Measurements from ENCODE around the gene SLC5A4.
"Not testable (repeated sequence)": the region's sequence is repeated elsewhere in the genome, so short reads cannot be mapped to it uniquely, and the experiment has no call there.

SLC5A4 gene

DNA sequence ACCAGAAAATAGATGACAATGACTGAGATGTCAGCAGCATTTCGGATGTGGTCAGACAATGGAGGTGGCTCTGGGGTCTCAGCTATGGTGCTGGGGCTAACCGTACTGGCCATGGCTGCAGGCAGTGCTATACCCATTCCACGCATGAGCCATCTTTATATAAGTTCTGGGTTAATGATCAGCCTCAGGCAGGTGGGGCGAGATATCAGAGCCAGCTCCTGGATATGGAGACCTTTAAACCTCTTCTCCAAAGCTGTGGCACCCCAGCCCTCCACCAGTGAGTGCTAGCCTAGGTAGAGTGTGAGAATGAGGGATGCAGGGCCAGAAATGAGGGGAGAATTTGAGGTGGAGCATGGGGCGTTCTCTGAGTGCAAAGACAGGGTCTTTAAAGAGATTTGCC lies at the start of gene SLC5A4:
TSS of gene SLC5A4 (minus strand) at position 131 of the 400 bp plus-strand sequence. CDS start at position 113, 18 bp downstream.
- DNase-seq (ENCODE audit: low read depth), result no peak

DNA sequence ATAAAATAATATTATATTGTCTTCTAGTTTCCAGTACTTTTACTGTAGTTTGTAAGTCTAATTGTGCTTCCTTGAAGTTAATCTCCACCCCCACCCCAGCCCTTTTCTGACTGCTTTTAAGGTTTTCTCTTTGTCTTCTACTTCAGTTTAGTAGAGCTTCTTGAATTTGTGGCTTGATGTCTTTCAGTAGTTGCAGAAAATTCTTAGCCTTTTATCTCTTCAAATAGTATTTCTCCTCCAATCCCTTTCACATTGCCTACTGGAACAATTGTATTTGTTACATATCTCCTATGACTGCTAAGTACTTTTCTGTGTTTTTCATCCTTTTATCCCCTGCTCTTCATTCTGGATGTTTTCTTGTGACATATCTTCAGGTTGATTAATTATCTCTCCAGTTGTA lies 38.8 kb upstream of the SLC5A4 start:
- DNase-seq (ENCODE audit: low read depth), result not testable (repeated sequence)

DNA sequence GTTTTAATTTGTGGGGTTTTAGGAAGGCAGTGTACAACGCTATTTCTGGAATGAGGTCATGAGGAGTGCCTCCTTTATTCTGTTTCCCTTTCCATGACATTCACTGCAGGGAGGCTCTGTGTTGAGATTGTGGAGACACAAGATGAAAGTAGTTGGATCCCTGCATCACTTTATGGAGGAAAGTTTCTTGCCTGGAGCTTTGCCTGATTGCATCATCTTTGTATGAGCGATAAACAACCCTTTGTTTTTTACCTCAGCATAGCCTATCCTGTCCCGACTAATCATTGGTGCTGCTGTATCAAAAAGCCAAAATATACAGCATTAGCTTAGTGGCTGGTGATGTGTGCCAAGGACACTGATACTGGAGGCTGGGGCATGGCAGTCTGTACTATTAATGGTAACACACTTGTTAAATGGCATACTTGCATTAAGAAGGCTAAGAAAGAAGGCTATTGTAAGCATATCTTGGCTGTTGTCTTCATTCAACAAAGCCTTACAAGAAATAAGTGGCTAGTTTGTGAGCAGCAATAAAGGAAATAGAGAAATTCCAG lies 31.2 kb upstream of the SLC5A4 start:
- DNase-seq (ENCODE audit: low read depth), result no peak

DNA sequence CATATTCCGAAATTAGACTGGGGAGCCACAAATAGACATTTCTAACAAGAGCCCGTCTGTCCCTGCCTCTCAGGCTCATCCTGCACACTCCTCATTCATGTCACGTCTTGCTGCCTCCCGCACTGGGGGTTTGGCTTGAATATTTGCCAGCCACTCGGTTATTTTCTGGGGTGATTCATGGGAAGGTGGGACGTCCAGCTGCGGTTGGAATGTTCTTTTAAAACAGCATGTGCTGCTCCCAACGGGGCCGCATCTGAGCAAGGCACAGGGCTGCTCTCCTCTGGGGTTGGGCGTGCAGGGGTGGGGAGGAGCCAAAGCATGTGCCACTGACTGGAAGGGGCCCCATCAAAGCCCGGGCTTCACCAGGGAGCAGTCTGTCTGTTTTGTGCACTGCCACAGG lies 25.9 kb upstream of the SLC5A4 start:
- no peak for DNase-seq (ENCODE audit: low read depth)

DNA sequence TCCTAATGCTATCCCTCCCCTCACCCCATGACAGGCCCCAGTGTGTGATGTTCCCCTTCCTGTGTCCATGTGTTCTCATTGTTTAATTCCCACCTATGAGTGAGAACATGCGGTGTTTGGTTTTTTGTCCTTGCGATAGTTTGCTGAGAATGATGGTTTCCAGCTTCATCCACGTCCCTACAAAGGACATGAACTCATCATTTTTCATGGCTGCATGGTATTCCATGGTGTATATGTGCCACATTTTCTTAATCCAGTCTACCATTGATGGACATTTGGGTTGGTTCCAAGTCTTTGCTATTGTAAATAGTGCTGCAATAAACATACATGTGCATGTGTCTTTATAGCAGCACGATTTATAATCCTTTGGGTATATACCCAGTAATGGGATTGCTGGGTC lies 20.2 kb upstream of the SLC5A4 start:
- DNase-seq (ENCODE audit: low read depth), result not testable (repeated sequence)

DNA sequence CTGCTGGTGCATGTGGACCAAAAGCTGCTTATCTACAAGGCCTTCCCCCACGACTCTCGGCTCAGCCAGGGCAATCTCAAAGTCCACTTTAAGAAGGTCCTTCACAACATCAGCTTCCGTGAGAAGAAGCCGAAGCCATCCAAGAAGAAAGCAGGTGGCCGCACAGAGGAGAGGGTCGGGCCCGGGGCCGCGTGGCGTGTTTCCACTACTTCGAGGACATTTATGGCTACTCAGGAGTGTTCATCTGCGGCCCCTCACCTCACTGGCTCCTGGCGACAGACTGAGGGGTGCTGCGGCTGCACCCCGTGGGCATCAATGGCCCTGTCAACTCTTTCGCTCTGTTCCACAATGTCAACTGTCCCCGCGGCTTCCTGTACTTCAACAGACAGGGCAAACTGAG lies 16.2 kb upstream of the SLC5A4 start:
- DNase-seq (ENCODE audit: low read depth), result no peak

DNA sequence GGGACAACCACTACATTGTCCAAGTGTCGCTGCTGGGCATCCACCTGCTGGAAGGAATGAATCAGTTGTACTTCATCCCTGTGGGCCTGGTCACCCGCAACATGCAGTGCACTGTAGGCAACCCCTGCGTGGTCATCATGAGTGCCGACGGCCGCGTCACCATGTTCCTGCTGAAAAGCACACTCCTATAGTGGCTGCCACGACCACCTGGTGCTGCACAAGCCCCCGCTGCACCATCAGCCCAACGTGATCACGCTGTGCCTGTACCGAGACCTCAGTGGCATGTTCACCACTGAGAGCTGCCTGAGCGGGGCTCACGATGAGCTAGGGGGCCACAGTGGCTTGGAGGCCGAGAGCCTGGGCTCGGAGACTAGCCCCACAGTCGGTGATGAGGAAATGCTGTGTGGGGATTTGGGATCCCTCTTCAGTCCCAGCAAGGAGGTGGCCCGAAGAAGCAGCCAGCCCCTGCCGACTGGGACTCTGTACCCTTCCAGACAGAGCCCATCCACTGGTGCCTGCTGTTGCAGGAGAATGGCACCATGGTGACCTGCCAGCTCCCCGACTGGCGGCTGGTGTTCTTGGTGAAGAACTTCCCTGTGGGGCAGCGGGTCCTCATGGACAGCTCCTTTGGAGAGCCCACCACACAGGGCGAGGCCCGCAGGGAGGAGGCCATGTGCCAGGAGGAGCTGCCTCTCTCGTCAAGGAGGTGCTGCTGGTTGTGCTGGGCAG lies 15.7 kb upstream of the SLC5A4 start:
- DNase-seq (ENCODE audit: low read depth), result no peak

DNA sequence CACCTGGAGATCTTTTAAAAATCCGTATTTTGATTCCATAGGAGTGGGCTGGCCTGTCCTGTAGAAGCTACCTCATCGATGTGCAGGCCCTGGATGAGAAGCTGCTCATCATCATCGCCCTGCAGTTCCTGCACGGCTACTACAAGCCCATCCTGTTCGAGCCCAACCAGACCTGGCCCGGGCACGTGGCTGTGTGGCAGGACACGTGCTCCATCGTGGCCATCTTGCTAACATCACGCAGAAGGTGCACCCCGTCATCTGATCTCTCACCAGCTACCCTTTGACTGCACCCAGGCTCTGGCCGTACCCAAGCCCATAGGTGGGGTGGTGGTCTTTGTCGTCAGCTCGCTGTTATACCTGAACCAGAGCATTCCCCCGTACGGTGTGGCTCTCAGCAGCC lies 14.2 kb upstream of the SLC5A4 start:
- no peak for DNase-seq (ENCODE audit: low read depth)

DNA sequence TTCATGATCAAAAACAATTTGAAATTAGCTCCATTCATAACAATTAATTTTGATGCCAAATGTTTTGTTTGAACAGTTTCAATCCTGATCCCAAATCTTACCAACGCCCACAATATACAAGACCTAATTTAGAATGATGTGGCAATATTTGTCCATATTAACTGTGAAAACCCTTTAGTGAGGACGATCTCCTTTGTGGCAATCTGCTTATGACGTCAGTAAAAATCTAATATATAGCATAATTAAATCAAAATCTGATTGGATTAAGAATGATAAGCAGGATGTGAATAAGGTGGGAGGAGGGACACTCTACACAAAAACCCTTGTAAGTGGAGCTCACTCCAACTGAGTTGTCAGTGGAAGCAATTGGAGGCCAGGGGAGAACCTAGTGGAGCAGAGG lies 11.9 kb upstream of the SLC5A4 start:
- DNase-seq (ENCODE audit: low read depth), result no peak

DNA sequence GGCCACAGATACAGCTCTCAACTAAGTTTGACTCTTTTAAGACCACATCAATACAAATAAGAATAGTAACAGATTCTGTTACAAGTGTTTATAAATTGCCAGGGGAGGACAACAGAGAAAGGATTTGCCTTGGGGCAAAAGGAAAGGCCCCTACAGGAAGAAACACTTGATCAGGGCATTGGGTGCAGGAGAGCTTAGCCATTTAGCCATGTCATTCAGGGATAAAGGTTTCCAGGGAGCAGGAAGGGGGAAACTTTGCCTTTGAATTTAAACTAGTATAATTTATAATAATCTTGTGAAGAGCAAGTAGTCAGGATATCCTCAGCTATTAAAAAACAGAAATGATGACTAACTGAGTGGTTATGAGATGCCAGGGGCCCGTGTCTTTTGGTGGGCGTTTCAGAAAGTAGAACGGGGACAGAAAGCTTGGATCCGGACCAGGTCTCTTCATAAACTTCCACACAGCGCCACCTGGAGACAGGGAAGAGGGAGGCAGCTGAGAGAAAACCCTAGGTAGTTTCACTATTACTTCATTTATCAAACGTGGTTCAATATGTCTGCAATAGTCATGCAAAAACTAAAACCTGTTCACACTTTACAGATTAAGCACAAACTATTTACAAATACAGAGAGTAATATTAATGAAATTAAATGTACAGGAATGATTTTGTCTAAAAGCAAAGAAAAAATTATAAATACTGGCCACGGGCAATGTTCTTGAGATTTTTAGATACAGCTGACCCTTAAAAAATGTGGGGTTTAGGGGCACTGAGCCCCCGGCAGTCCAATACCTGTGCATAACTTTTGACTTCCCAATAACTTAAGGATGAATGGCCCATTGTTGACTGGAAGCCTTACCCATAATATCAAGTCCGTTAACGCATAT lies 11.0 kb upstream of the SLC5A4 start:
- peak; percentile 61 for DNase-seq (ENCODE audit: low read depth)

DNA sequence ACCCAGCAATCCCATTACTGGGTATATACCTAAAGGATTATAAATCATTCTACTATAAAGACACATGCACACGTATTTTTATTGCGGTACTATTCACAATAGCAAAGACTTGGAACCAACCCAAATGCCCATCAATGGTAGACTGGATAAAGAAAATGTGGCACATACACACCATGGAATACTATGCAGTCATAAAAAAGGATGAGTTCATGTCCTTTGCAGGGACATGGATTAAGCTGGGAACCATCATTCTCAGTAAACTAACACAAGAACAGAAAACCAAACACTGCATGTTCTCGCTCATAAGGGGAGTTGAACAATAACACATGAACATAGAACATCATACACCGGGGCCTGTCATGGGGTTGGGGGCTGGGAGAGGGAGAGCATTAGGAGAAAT lies 8.5 kb upstream of the SLC5A4 start:
- not testable (repeated sequence) for DNase-seq (ENCODE audit: low read depth)

DNA sequence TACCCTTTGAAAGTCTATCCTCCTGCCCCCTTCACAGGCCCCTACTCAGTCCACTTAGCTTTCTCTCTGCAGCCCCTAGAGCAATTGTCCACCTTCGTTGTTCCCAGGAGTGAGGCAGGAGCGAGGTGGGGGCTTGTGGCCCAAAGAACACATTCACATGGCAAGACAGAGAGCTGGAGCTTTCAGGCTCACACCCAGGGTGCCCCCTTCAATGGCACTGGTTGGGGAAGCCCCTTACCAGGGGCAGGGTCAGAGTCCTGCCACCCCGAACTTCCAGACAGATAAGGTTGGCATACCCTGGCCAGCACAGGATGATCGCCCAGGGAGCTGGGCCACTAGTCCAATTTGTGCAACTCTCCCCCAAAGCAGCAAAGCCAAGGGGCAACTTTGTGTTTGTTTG lies 6.2 kb upstream of the SLC5A4 start:
- no peak for DNase-seq (ENCODE audit: low read depth)

DNA sequence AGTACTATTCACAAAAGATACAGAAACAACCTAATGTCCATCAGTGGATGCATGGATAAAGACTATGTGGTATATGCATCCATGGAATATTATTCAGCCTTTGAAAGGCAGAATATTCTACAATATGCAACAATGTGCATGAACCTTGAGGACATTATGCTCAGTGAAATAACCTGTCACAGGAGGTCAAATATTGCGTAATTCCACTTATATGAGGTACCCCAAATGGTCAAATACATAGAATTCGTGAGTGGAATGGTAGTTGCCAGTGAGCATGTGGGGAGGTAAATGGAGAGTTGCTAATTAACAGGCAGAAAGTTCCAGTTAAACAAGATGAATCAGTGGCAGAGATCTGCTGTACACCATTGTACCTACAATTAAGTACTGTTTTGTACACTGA lies 3.6 kb upstream of the SLC5A4 start:
- DNase-seq (ENCODE audit: low read depth), result no peak

DNA sequence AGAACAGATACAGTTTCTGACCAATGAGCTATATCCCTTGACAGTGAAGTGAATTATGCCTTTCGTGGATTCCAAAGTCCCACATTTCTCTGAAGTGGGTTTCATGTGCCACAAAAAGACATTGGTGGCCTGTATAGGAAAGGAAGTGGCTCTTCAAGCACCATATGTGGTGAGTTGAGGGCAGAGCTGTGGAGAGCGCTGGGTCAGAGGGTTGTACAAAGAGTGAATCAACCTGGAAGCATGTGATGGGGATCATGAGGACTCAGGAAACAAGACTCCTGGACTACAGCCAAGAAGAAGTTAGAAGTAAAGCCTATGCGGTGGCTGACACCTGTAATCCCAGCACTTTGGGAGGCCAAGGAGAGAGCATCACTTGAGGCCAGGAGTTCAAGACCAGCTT lies 579 bp upstream of the SLC5A4 start:
- no peak for DNase-seq (ENCODE audit: low read depth)

DNA sequence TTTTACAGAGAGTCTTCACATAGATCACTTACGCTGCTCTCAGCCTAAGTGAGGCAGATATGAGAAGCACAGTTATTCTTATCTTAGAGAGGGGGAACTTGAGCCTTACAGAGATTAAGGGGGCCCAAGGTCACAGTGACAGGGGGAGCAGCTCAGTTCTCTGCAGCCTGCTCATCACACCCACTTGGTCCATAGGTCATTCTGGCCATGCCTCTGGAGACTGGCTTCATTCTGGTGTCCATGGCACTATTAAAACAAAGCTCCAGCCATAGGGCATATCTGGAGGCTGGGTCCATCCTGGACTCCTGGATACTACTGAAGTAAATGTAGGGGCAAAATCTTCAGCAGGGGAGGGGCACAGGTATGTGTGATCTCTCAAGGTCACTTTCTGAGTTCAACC lies 5.9 kb downstream of the SLC5A4 start:
- no peak for DNase-seq (ENCODE audit: low read depth)

DNA sequence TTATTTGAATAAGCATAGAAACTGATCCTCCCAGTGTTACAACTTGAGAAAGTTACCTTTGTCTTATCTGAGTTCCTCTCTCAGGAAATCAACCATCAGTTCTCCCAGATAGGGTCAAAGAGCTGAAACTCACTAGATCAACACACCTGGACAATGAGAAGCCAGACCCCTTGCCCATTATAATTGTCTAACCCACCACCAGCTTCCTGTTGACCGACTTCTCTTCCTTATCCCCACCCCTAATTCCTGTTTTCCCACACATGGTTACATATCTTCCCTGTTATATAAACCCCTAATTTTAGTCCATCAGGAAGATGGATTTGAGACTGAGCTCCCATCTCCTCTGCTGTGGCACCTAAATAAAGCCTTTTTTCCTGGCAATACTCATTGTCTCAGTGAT lies 6.9 kb downstream of the SLC5A4 start:
- no peak for DNase-seq (ENCODE audit: low read depth)

DNA sequence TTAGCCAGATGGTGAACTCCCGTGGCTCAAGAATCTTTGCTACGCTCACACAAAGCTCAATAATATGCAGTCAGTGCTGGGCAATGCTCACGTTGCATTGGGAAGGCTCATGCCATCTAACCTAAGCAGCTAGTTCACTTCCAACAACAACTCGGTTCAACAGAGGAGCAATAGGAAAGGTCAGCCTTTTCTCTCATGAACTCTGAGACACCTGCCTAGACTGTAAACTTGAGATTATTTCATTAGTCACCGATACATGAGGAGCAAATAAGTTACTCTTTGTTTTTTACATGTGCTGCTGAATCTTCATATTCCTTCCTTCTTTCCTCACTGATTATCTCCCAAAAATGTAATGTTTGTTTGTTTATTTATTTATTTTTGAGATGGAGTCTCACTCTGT lies 9.0 kb downstream of the SLC5A4 start:
- no peak for DNase-seq (ENCODE audit: low read depth)

DNA sequence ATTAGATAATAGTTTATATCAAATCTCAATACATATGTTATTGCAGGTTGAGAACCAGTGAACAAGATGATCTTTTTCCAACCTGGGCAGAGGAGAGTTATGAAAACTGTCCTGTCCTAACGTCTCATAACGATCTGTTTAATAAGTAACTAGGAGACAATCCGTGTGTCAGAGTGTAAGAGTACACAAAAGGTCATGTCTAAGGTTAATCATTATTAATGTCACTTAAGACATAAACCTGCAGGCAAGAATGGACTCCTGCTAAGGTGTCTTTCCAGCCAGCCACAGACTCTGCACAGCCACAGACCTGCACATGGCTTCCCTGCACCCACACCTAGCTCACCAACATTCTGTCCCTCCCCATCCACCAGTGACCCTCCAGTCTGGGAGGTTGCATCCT lies 10.1 kb downstream of the SLC5A4 start:
- no peak for DNase-seq (ENCODE audit: low read depth)

DNA sequence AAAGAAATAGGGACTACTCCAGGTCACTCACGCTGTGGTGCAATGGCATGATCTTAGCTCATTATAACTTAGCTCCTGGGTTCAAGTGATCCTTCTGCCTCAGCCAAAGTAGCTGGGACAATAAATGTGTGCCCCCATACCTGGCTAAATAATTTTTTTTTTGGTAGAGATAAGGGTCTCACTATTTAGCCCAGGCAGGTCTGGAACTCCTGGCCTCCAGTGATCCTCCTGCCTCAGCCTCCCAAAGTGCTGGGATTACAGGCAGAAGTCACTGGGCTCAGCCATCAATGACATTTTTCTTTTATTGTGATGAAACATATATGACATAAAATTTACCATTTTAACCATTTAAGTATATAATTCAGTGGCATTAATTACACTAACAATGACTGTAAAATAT lies 10.6 kb downstream of the SLC5A4 start:
- no peak for DNase-seq (ENCODE audit: low read depth)

DNA sequence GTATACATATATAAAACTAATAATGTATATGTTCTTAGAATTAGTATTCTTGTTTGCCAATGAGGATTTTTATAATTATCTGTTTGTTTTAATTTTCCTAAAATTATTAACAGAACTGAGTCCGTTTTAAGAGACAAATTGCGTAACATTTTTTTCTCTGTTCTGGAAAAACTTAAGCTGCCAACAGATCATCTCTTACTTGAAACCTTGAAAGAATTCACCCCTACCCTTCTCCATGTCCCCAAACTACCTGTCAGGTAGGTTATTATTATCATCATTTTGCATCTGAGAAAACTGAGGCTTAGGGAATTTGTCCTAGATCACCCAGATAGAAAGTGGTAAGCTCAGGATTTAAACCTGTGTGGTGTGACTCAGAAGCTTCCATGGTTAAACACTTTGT lies 14.7 kb downstream of the SLC5A4 start:
- DNase-seq (ENCODE audit: low read depth), result no peak

DNA sequence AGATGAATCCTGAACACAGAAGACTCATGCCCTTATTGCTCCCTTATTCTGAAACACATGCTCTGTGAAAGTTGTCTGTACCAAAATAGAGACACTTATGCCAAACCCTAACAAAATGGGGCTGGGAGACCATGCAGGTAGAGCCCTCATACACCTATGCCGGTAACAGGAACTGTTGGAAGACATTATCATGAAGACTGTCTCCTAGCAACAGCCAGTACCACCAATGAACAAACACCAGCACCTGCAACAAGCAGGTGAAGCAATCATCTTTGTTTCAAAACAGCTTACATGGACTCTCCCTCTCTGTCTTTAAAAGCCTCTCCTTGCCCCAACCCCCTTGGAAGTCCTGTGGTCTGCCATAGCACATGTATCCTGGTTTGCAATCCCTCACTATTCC lies 17.2 kb downstream of the SLC5A4 start:
- DNase-seq (ENCODE audit: low read depth), result no peak

DNA sequence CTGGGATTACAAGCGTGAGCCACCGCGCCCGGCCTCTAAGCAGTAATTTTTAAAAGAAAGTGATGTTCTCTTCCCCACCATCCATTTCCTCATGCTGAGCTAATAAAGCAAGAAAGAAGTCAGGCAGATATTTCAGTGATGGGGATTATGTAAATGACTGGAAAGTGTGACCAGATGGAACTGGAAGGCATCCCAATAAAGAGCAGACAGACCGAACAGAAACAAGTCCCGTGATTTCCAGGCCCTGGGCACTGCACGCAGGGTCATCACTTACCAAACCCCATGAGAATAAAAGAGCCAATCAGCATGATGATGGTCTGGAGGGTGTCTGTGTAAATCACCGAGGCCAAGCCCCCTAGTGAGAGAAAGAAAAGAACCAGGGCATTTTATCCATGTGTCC lies 18.2 kb downstream of the SLC5A4 start:
- DNase-seq (ENCODE audit: low read depth), result no peak

DNA sequence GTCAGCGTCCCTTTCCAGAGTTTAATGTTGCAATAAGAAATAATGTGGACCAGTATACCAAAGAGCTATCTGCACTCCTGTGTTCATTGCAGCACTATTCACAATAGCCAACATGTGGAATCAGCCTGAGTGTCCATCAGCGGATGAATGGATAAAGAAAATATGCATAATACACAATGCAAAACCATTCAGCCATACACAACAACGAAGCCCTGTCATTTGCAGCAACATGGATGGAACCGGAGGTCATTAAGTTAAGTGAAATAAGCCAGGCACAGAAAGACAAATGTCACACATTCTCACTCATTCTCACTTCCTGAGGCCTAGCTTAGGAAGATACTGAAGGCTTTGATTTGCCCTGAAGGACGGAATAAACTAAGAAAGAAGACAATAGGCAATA lies 22.1 kb downstream of the SLC5A4 start:
- no peak for DNase-seq (ENCODE audit: low read depth)
